Measurements from ENCODE around the gene OCA2. TPM values are rescaled to one million over a fixed set of nuclear protein-coding genes. Genes with fewer than 3 reads are reported as not detected.

OCA2 gene
- total RNA-seq, 6 experiments from 2014 or later, result 0.07 to 0.13 (median 0.12) TPM; not detected in 3

- Histone ChIP-seq H3K27me3 (no peaks in the 10 kb centered on the region), H3K36me3 (no peaks in the 10 kb centered on the region), H3K4me3 (no peak overlapping the region), H3K9me3 (no peaks in the 10 kb centered on the region), H3K4me1 (no peaks in the 10 kb centered on the region), H3K27ac (no peak overlapping the region)
- no peak for TF ChIP-seq CTCF (IDR thresholded peaks at IDR 0.05)
- no peak for TF ChIP-seq POLR2A (IDR thresholded peaks at IDR 0.05)
- 81% methylated on average over 7 of the region's 13 CpGs for WGBS (ENCODE audit: insufficient coverage, low coverage, low lambda C conversion rate, missing lambda C conversion rate)
- intact Hi-C loops (cut with DNase I), result no loop called here
- no peak for ATAC-seq
- no peak for DNase-seq
Measured at GRCh38 chr15:27835233-27835939, 263.7 kb downstream of the OCA2 start.

GRCh38 chr15:27834684-27835083 lies 264.4 kb downstream of the OCA2 start:
- Histone ChIP-seq H3K36me3 (no peaks in the 10 kb centered on the region), H3K4me3 (no peak overlapping the region), H3K9me3 (no peaks in the 10 kb centered on the region), H3K4me1 (no peaks in the 10 kb centered on the region), H3K27me3 (no peaks in the 10 kb centered on the region), H3K27ac (no peak overlapping the region)
- ATAC-seq (no peak), DNase-seq (no peak)
- WGBS (ENCODE audit: insufficient coverage, low coverage, low lambda C conversion rate, missing lambda C conversion rate), result 100% methylated on average over 3 of the region's 10 CpGs
- intact Hi-C loops (cut with DNase I), result no loop called here
- no peak for TF ChIP-seq CTCF (IDR thresholded peaks at IDR 0.05)
- no peak for TF ChIP-seq POLR2A (IDR thresholded peaks at IDR 0.05)

- H3K4me1 ChIP-seq, result no peaks in the 10 kb centered on the region
- no peaks in the 10 kb centered on the region for H3K36me3 ChIP-seq
- H3K27ac ChIP-seq, result no peak overlapping the region
- H3K9me3 ChIP-seq, result no peaks in the 10 kb centered on the region
- 67% methylated on average over 1 of the region's 2 CpGs for WGBS (ENCODE audit: insufficient coverage, low coverage, low lambda C conversion rate, missing lambda C conversion rate)
- ATAC-seq (no peak), DNase-seq (no peak)
- intact Hi-C loops (cut with DNase I), result no loop called here
- TF ChIP-seq CTCF (IDR thresholded peaks at IDR 0.05) (no peak), POLR2A (IDR thresholded peaks at IDR 0.05) (no peak)
- no peaks in the 10 kb centered on the region for H3K27me3 ChIP-seq
- H3K4me3 ChIP-seq, result no peak overlapping the region
Measured at GRCh38 chr15:27833974-27834373, 265.1 kb downstream of the OCA2 start.

- intact Hi-C loops (cut with DNase I), result no loop called here
- TF ChIP-seq POLR2A (IDR thresholded peaks at IDR 0.05) (no peak), CTCF (IDR thresholded peaks at IDR 0.05) (no peak)
- no peaks in the 10 kb centered on the region for H3K4me1 ChIP-seq
- 71% methylated on average over 4 of the region's 4 CpGs for whole genome bisulfite sequencing (ENCODE audit: insufficient coverage, low coverage, low lambda C conversion rate, missing lambda C conversion rate)
- H3K9me3 ChIP-seq, result no peaks in the 10 kb centered on the region
- ATAC-seq (no peak), DNase-seq (no peak)
- no peaks in the 10 kb centered on the region for H3K36me3 ChIP-seq
- no peak overlapping the region for H3K27ac ChIP-seq
- no peak overlapping the region for H3K4me3 ChIP-seq
- no peaks in the 10 kb centered on the region for H3K27me3 ChIP-seq
Measured at GRCh38 chr15:27833178-27833577, 265.9 kb downstream of the OCA2 start.
